B cell (primary cell): Measurements from ENCODE around the gene PKIB.

Experiments used
- CTCF ChIP-seq: fragments of 200-600 bp; IDR thresholded peaks from one replicate; pipeline ENCODE4 v1.8.0; 2022; ENCODE audit warnings: antibody characterized with exemption, mild to moderate bottlenecking
- EZH2 ChIP-seq: IDR thresholded peaks from 2 replicates; pipeline ENCODE4 v1.6.1; 2012; ENCODE audit warnings: borderline replicate concordance, low read depth, mild to moderate bottlenecking, moderate library complexity, low read length; ENCODE audit not compliant: insufficient read depth, poor library complexity, severe bottlenecking

GRCh38 chr6:122651031-122651430 lies 40.8 kb downstream of the PKIB start:
- no peak for TF ChIP-seq CTCF
- TF ChIP-seq EZH2 = no peak
